GDM1 (cell line): ENCODE results near the gene MMP24OS.

ENCODE experiments used
- DNase-seq: peaks from one replicate; lab custom pipeline; 2025; lab: John Stamatoyannopoulos, UW

Gene MMP24OS

GRCh38 chr20:35291654-35292503 lies 14.0 kb upstream of the MMP24OS start, which contains the start of gene FAM83C:
FAM83C (minus strand) TSS chr20:35292425; CDS start chr20:35292304, 121 bp downstream.
- no peak for DNase-seq

GRCh38 chr20:35290887-35291417 lies 13.0 kb upstream of the MMP24OS start:
- no peak for DNase-seq

- no peak for DNase-seq
Observed at GRCh38 chr20:35290186-35290886, 12.4 kb upstream of the MMP24OS start.

GRCh38 chr20:35288325-35289060 lies 10.6 kb upstream of the MMP24OS start:
- no peak for DNase-seq

GRCh38 chr20:35287509-35288324 lies 9.8 kb upstream of the MMP24OS start:
- no peak for DNase-seq

- DNase-seq, result no peak
Observed at GRCh38 chr20:35286899-35287508, 9.1 kb upstream of the MMP24OS start.

GRCh38 chr20:35286077-35286898 lies 8.4 kb upstream of the MMP24OS start:
- DNase-seq, result no peak

GRCh38 chr20:35285806-35286076 lies 7.8 kb upstream of the MMP24OS start:
- DNase-seq, result no peak

GRCh38 chr20:35284992-35285805 lies 7.3 kb upstream of the MMP24OS start:
- DNase-seq, result no peak

GRCh38 chr20:35284267-35284991 lies 6.5 kb upstream of the MMP24OS start, which contains the start of gene EIF6:
EIF6 (minus strand) TSS chr20:35284772; CDS start chr20:35284487, 285 bp downstream.
- DNase-seq, result peak; percentile 69

- no peak for DNase-seq
Observed at GRCh38 chr20:35283441-35284266, 5.7 kb upstream of the MMP24OS start.

GRCh38 chr20:35281506-35282101 lies 3.7 kb upstream of the MMP24OS start:
- no peak for DNase-seq

- DNase-seq, result no peak
Observed at GRCh38 chr20:35280523-35280922, 2.6 kb upstream of the MMP24OS start.

- no peak for DNase-seq
Observed at GRCh38 chr20:35279533-35280174, 1.7 kb upstream of the MMP24OS start.

GRCh38 chr20:35279040-35279439 lies 1.1 kb upstream of the MMP24OS start:
- no peak for DNase-seq

- no peak for DNase-seq
Observed at GRCh38 chr20:35277127-35277526, 795 bp downstream of the MMP24OS start.

- DNase-seq, result no peak
Observed at GRCh38 chr20:35276408-35276807, 1.5 kb downstream of the MMP24OS start.
